Stomach smooth muscle (tissue), 2 donors: Measurements from ENCODE around the gene AMBRA1.

Experiments
- H3K27ac ChIP-seq: one replicate; pipeline ENCODE4 v1.7.0; 2013; ENCODE audit warnings: mild to moderate bottlenecking, low read length, inconsistent platforms
- H3K27me3 ChIP-seq, 2 donors: one replicate each; pipeline ENCODE4 v1.7.0; 2013; ENCODE audit warnings: low read length in 2 of 2; ENCODE audit not compliant: insufficient read depth in 2 of 2, control insufficient read depth in 1 of 2
- H3K36me3 ChIP-seq, 2 donors: one replicate each; pipeline ENCODE4 v1.7.0; 2013; ENCODE audit warnings: low read length in 2 of 2; ENCODE audit not compliant: control insufficient read depth in 2 of 2, insufficient read depth in 2 of 2
- H3K4me1 ChIP-seq: one replicate; pipeline ENCODE4 v1.7.0; 2013; ENCODE audit warnings: low read length; ENCODE audit not compliant: control insufficient read depth, insufficient read depth
- H3K4me3 ChIP-seq, 2 donors: one replicate each; pipeline ENCODE4 v1.7.0; 2013; ENCODE audit warnings: low read length in 2 of 2
- H3K9ac ChIP-seq, 2 donors: one replicate each; pipeline ENCODE4 v1.7.0; 2013; ENCODE audit warnings: low read length in 2 of 2, mild to moderate bottlenecking in 1 of 2
- H3K9me3 ChIP-seq, 2 donors: one replicate each; pipeline ENCODE4 v1.7.0; 2013; ENCODE audit warnings: low read length in 2 of 2; ENCODE audit not compliant: control insufficient read depth in 2 of 2
- donor health status: healthy.
- donor health status: Pancreatic carcinoma.

The AMBRA1 gene

DNA sequence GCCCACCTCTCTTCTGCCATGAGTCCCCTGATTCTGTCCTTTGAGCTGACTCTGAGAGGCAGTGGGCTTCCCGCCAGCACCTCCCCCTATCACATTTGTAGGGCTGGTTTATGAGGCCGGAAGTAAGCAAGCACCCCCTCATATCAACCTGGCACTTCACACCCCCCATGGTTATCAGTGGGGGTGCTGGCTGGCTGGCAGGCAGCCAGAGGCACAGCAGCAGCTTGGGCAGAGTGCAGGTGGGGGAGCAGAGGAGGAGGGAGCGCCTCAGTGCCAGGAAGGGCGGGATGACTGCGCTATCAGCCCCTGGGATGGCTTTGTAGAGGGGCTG, 179.4 kb downstream of the AMBRA1 start:
- no peaks in the 10 kb centered on the region for H3K27me3 ChIP-seq
- H3K9me3 ChIP-seq, result no peaks in the 10 kb centered on the region
- H3K36me3 ChIP-seq, result peaks cover 38 to 50% of the 10 kb centered on the region in 2 donors
- no peak overlapping the region for H3K9ac ChIP-seq
- H3K27ac ChIP-seq, result no peak overlapping the region
- H3K4me1 ChIP-seq, result no peaks in the 10 kb centered on the region
- H3K4me3 ChIP-seq, result no peak overlapping the region

DNA sequence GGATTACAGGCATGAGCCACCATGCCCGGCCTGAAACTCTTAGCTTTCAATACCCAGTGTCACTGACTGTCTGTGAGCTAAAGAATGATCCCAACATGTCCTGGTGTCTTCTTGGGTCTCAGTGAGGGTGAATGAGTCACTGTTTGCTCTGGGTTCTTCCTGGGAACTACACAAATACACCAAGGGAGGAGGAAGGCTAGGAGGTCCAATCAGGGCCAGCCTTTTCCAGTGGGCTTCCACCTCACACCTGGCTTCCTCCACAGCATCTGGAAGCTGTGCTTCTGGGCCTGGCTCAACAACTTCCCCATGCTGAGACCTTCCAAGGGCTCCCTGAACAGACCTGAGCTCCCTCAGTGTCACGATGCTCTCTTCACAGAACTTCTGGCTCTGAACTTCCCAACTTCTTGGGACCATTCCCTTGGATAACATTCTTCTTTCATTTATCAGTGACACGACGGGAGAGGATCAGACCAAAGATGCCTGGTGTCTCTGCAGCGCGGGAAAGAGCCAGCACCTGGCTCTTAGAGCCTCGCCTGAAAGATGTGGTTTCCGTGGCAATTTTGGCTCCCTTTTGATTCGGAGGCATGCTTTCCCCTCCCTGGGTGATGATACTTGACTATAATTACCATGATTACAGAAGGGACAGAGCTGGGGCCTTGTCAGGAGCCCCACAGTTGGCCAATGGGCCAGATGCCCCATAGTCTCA, 179.9 kb downstream of the AMBRA1 start:
- H3K27ac ChIP-seq, result no peak overlapping the region
- no peaks in the 10 kb centered on the region for H3K9me3 ChIP-seq
- peaks cover 41 to 51% of the 10 kb centered on the region in 2 donors for H3K36me3 ChIP-seq
- no peak overlapping the region for H3K4me3 ChIP-seq
- H3K9ac ChIP-seq, result no peak overlapping the region
- H3K4me1 ChIP-seq, result no peaks in the 10 kb centered on the region
- H3K27me3 ChIP-seq, result no peaks in the 10 kb centered on the region

DNA sequence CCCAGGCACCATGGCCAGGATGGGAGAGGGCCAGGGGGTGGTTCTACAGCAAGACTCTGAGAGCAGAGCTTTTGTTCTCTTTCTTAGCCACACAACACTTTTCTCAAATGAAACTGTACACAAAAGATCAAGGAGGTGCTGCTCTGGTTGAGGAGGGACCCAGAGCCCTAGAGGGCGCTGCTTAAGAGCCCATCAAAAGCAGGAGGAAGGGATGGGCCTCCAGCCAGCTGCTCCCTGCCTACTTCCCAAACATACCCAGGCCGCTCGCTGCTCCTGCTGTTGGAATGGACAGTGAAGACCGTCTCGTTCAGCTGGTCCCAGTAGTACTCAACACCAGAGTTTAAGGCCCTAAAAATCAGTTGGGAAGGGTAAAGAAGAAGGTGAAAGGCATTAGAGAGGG, 183.8 kb downstream of the AMBRA1 start:
- H3K4me3 ChIP-seq, result no peak overlapping the region
- H3K9me3 ChIP-seq, result no peaks in the 10 kb centered on the region
- no peaks in the 10 kb centered on the region for H3K27me3 ChIP-seq
- H3K9ac ChIP-seq, result no peak overlapping the region
- peaks cover 43 to 49% of the 10 kb centered on the region in 2 donors for H3K36me3 ChIP-seq
- H3K27ac ChIP-seq, result no peak overlapping the region
- no peaks in the 10 kb centered on the region for H3K4me1 ChIP-seq

DNA sequence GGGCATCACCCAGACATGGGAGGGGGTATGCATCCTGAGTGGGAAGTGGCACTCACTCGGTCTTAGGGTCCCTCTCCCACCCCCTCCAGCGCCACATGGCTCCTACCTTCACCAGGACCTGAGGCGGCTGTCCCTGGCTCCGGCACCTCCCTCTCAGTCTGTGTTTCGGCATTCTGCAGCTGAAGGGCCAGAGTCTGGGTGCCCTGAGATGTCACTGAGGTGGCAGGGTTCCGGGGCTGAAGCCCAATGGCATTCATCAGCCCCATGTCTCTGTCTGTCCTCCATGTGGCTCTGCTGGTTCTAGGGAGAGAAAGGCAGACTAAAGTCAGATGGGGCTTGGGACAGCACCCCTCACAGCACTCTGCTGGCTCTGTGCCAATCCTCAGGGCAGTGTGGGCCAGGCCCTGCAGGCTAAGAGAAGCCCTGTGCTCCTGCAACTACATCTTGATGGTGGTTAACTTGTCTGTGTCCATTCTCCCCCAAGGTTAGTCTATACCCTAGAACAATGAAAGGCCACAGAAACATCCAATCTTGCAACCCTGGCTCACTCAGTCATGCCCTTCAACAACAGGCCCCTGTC, 185.3 kb downstream of the AMBRA1 start:
- Histone ChIP-seq H3K4me1 (no peaks in the 10 kb centered on the region), H3K27ac (no peak overlapping the region), H3K36me3 (peaks cover 35 to 45% of the 10 kb centered on the region in 2 donors), H3K27me3 (no peaks in the 10 kb centered on the region), H3K4me3 (no peak overlapping the region), H3K9ac (no peak overlapping the region), H3K9me3 (no peaks in the 10 kb centered on the region)

DNA sequence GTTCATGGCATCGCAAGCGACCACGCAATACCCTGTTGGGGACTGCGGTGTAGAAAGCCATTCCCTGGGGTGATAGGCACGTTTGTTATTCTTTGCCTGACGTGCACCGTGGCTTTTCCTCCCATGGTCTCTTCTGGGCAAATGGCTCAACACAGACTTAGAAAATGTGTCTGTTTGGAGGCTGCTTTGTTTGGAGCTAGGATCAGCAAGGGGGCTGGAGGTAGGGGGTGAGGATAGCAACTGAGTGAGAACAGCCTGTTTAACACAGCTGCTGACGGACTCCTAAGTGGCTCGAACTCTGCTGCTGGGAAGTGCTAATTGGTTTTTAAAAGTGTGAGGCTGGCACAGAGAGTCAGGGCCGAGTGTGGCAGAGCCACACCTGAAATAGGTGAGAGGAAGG, 186.2 kb downstream of the AMBRA1 start:
- peaks cover 2% of the 10 kb centered on the region for H3K4me1 ChIP-seq
- no peak overlapping the region for H3K4me3 ChIP-seq
- H3K9ac ChIP-seq, result no peak overlapping the region
- H3K27ac ChIP-seq, result no peak overlapping the region
- peaks cover 35 to 43% of the 10 kb centered on the region in 2 donors for H3K36me3 ChIP-seq
- H3K9me3 ChIP-seq, result no peaks in the 10 kb centered on the region
- no peaks in the 10 kb centered on the region for H3K27me3 ChIP-seq

DNA sequence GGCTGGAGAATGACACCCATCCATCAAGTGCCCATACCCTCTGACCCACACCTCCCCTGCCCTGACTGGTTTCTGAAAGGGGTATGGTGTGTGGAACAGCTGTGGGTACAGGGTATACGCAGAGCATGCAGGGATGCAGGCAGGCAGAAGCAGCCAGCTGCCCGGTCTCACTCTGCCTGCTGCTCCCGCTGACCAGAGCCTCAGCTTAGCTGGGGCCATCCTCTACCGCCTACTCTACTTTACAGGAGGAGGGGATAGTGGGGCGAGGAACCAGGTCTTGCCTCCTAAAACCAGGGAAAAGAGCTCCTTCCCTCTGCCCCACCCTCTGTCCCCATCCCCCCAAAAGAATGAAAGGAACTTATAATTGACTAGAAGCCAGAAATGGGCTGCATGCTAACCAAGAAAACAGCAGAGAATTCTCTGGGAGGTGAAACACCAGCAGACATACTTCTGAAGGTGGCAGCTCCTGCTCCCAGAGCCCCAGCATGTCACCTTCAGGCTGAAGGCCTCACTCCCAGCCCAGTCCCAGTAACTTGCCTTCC, 189.3 kb downstream of the AMBRA1 start:
- Histone ChIP-seq H3K27me3 (no peaks in the 10 kb centered on the region), H3K9me3 (no peaks in the 10 kb centered on the region), H3K27ac (no peak overlapping the region), H3K4me1 (peaks cover 2% of the 10 kb centered on the region), H3K36me3 (peaks cover 29 to 36% of the 10 kb centered on the region in 2 donors), H3K4me3 (no peak overlapping the region), H3K9ac (no peak overlapping the region)

DNA sequence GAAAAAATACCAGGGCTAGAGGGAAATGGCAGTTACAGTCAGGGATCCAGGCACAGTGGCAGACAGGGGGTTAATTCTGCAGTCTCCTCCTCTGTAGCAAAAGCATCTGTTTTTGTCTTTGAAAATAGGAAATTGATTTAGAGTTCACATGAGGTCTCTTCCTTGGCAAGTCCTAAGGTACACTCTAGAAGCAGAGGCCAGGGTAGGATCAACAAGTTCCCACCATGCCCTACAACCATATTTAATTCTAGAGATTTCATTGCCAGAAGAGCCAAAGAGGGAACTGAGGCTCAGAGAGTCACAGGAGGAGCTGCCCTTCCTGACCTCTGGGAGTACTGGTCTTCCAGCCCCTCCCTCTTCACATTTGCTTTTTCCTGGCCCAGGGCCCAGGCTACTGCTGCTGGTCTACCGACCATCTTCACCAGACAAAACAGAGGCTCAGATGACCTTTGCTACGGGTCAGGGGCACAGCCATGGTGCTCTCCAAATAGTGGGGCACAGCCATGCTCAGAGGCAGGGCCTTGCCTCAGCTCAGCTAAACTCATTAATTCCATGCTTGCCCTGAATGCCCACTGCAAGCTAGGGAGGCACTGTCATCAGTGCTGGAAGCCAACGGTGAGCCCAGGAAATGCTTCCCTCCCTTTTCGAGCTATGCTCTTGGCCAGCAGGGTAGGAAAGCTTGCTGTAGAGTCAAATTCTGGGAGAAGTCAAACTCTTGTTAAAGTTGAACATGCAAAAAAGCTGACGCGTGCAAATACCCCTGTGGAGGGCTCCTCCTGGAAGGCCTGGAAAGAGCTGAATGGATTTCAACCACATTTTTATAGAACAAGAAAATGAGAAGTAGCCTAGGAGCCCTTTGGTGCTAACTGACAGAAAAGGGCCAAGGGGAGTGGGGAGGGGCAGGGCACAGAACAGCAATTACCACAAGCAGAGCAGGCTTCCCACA, 190.6 kb downstream of the AMBRA1 start:
- no peaks in the 10 kb centered on the region for H3K9me3 ChIP-seq
- no peak overlapping the region for H3K9ac ChIP-seq
- peaks cover 18 to 30% of the 10 kb centered on the region in 2 donors for H3K36me3 ChIP-seq
- no peaks in the 10 kb centered on the region for H3K27me3 ChIP-seq
- H3K27ac ChIP-seq, result no peak overlapping the region
- no peak overlapping the region for H3K4me3 ChIP-seq
- peaks cover 2% of the 10 kb centered on the region for H3K4me1 ChIP-seq

DNA sequence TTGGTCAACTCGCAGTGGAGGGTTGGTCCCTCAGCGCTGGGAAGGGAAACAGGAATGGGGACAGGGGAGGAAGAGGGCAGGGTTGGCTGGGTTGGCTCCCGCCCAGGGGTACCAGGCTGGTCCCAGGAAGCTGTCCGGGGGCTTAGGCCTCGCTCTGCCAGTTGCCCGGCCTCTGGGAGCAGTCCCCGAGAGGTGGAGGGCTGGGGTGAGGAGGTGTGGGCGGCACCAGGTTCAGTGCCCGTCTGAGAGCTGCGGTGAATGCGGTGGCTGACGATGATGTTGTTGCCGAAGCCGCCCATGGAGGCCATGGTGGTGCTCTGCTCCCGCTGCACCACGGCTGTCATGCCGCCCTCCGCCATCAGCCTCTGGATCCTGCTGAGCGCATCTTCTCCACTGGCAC, 196.3 kb downstream of the AMBRA1 start:
- H3K36me3 ChIP-seq, result peaks cover 8 to 26% of the 10 kb centered on the region in 2 donors

DNA sequence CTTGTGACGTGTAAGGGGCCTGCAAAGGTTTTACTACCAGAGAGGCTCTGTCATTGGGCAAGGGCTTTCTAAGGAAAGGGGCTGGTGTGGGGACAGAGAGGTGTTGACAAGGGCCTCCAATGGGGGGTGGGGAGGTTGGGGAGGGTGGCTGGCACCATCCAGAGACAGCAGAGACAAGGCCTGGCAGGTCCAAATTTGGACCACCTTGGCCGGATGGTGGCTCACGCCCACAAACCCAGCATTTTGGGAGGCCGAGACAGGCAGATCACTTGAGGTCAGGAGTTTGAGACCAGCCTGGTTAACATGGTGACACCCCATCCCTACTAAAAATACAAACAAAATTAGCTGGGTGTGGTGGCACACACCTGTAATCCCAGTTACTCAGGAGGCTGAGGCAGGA, 200.1 kb downstream of the AMBRA1 start:
- Histone ChIP-seq H3K9ac (no peak overlapping the region), H3K4me3 (no peak overlapping the region), H3K36me3 (peaks cover 8 to 20% of the 10 kb centered on the region in 2 donors), H3K27me3 (peaks cover 23 to 39% of the 10 kb centered on the region in 2 donors), H3K9me3 (no peaks in the 10 kb centered on the region), H3K27ac (no peak overlapping the region), H3K4me1 (peaks cover 30% of the 10 kb centered on the region)

More for the DNA sequence above, 196.3 kb downstream of the AMBRA1 start:
- Histone ChIP-seq H3K27me3 (peaks cover 3 to 5% of the 10 kb centered on the region in 2 donors), H3K4me3 (no peak overlapping the region), H3K9ac (no peak overlapping the region), H3K27ac (no peak overlapping the region), H3K4me1 (peaks cover 6% of the 10 kb centered on the region), H3K9me3 (no peaks in the 10 kb centered on the region)

DNA sequence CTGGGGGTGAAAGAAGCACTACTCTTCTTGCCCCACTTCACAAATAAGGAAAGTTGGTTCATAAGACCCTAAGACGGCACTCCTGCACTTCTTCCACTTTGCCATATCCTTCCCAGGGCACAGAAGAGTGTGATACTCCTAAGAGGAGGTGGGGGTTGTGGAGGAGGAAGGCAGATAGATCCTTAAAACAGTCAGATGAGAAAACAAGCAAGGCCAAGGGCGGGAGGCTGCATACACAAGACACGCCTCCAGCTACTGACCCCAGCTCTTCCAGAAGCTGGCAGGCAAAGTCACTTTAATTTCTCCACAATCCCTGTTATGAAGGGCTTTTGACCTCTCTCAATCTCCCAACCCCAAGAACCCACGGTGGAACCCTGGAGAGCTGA, 200.6 kb downstream of the AMBRA1 start:
- peaks cover 30% of the 10 kb centered on the region for H3K4me1 ChIP-seq
- peaks cover 8 to 20% of the 10 kb centered on the region in 2 donors for H3K36me3 ChIP-seq
- no peaks in the 10 kb centered on the region for H3K9me3 ChIP-seq
- no peak overlapping the region for H3K9ac ChIP-seq
- no peak overlapping the region for H3K4me3 ChIP-seq
- peaks cover 26 to 44% of the 10 kb centered on the region in 2 donors for H3K27me3 ChIP-seq
- H3K27ac ChIP-seq, result no peak overlapping the region
